Keratinocyte (primary cell): Measurements from ENCODE around the gene ELL.
"Not testable (repeated sequence)": the region's sequence is repeated elsewhere in the genome, so short reads cannot be mapped to it uniquely, and the experiment has no call there.

ENCODE experiments used
- CTCF ChIP-seq, 3 experiments: IDR thresholded peaks in 1 of 3; conservative IDR thresholded peaks in 1 of 3; optimal IDR thresholded peaks in 1 of 3; 2 replicates in 2 of 3; 3 replicates in 1 of 3; pipeline versions ENCODE3 to v1.5.1; 2011; ENCODE audit warnings: low read length in 3 of 3, mild to moderate bottlenecking in 3 of 3, moderate library complexity in 2 of 3, control low read depth in 1 of 3, inconsistent platforms in 1 of 3; ENCODE audit not compliant: insufficient read depth in 2 of 3; ENCODE audit errors: extremely low read depth in 1 of 3
- EZH2 ChIP-seq: IDR thresholded peaks from one replicate; pipeline ENCODE4 v1.6.1; 2012; ENCODE audit warnings: inconsistent platforms, mild to moderate bottlenecking, low read length, moderate library complexity

GRCh38 chr19:18405754-18406153 is 116.1 kb downstream of the ELL start:
- TF ChIP-seq EZH2; CTCF (optimal IDR thresholded peaks at IDR 0.05 in 1 of 3, IDR thresholded peaks at IDR 0.05 in 1 of 3, conservative IDR thresholded peaks at IDR 0.05 in 1 of 3; ENCODE audit: extremely low read depth in 1 of 3, insufficient read depth in 2 of 3, low read length in 3 of 3): not testable (repeated sequence)
